Measurements from ENCODE around the gene P3H3. TPM values are rescaled to one million over a fixed set of nuclear protein-coding genes. Genes with fewer than 3 reads are reported as not detected.

Gene P3H3
- total and polyA plus RNA-seq, 9 of the 15 experiments (the other 6 are each of a cell fraction or from before 2014, with no cell fraction given) = 0.03 to 15.0 (median 4.8) TPM

- TF ChIP-seq GTF2B (IDR thresholded peaks at IDR 0.05; ENCODE audit: extremely low read depth, insufficient read length) (no peak), ZNF324 (CRISPR knock-in tag; IDR thresholded peaks at IDR 0.05) (no peak), TSC22D4 (tag; IDR thresholded peaks at IDR 0.05) (no peak), KAT7 (CRISPR knock-in tag; IDR thresholded peaks at IDR 0.05; ENCODE audit: borderline replicate concordance) (no peak), ZNF398 (CRISPR knock-in tag; IDR thresholded peaks at IDR 0.05) (no peak), MAFK (IDR thresholded peaks at IDR 0.05; ENCODE audit: low read length) (no peak), DEAF1 (CRISPR knock-in tag; IDR thresholded peaks at IDR 0.05) (no peak), MNT (conservative IDR thresholded peaks at IDR 0.05) (peak; percentile 63 to 88), TRIM28 (IDR thresholded peaks at IDR 0.05) (no peak), ZBTB43 (CRISPR knock-in tag; IDR thresholded peaks at IDR 0.05) (no peak), ZNF133 (CRISPR knock-in tag; IDR thresholded peaks at IDR 0.05) (no peak), ARHGAP35 (IDR thresholded peaks at IDR 0.05; ENCODE audit: partially characterized antibody) (no peak), POLR3A (IDR thresholded peaks at IDR 0.05; ENCODE audit: borderline replicate concordance, extremely low read depth, insufficient read depth, insufficient read length) (no peak), ZNF282 (CRISPR knock-in tag; IDR thresholded peaks at IDR 0.05) (no peak), HBP1 (CRISPR knock-in tag; IDR thresholded peaks at IDR 0.05) (no peak), THAP7 (CRISPR knock-in tag; IDR thresholded peaks at IDR 0.05) (no peak)
These were observed 23.9 kb downstream of the P3H3 start, which contains the start of gene USP5 (continued) for GRCh38 chr12:6851921-6852650.

All from K562 (cell line).